MCF 10A (cell line): ENCODE data around the gene CNKSR2. TPM values are rescaled to one million over a fixed set of nuclear protein-coding genes. Genes with fewer than 3 reads are reported as not detected.

Experiments
- BruUV-seq: library from RNA; stranded (reverse); fragments of 400-500 nt; replicated peaks from 2 replicates; lab custom pipeline; 2021; lab: Mats Ljungman, UMichigan
- CTCF ChIA-PET: fragments of 300-600 bp; sonication (Branson Sonifier 250); formaldehyde crosslinking; extraction: SDS; loops from one replicate; lab custom pipeline; 2021; ENCODE audit warnings: antibody characterized with exemption, inconsistent platforms; lab: Yijun Ruan, JAX
- POLR2A ChIA-PET: fragments of 300-600, 350-650 bp; sonication (Branson Sonifier 250); formaldehyde crosslinking; extraction: SDS; loops from one replicate; lab custom pipeline; 2020; ENCODE audit warnings: antibody characterized with exemption, inconsistent platforms; lab: Yijun Ruan, JAX
- DNase-seq: peaks from one replicate; pipeline ENCODE4 v3.0.0-alpha.2; 2018; ENCODE audit not compliant: unreplicated experiment
- H3K27ac Mint-ChIP-seq: one replicate; pipeline ENCODE4 v1.8.0; 2022; ENCODE audit warnings: mild to moderate bottlenecking, low read depth, mixed read lengths; ENCODE audit not compliant: unreplicated experiment
- H3K27me3 Mint-ChIP-seq: one replicate; pipeline ENCODE4 v1.8.0; 2022; ENCODE audit warnings: mixed read lengths; ENCODE audit not compliant: insufficient read depth, unreplicated experiment
- H3K36me3 Mint-ChIP-seq: one replicate; pipeline ENCODE4 v1.8.0; 2022; ENCODE audit warnings: mild to moderate bottlenecking, moderate library complexity, mixed read lengths; ENCODE audit not compliant: insufficient read depth, unreplicated experiment
- H3K4me1 Mint-ChIP-seq: one replicate; pipeline ENCODE4 v1.8.0; 2022; ENCODE audit warnings: mixed read lengths; ENCODE audit not compliant: insufficient read depth, unreplicated experiment
- H3K4me3 Mint-ChIP-seq: one replicate; pipeline ENCODE4 v1.8.0; 2022; ENCODE audit warnings: mild to moderate bottlenecking, moderate library complexity, mixed read lengths; ENCODE audit not compliant: unreplicated experiment
- H3K9me3 Mint-ChIP-seq: one replicate; pipeline ENCODE4 v1.8.0; 2022; ENCODE audit warnings: mixed read lengths; ENCODE audit not compliant: unreplicated experiment
- CTCF ChIP-seq: fragments of 200-600 bp; IDR thresholded peaks from one replicate; pipeline ENCODE4 v1.8.0; 2022; ENCODE audit warnings: antibody characterized with exemption, mild to moderate bottlenecking; ENCODE audit not compliant: unreplicated experiment
- intact Hi-C: fragments of 100-400 bp; cut with micrococcal nuclease; formaldehyde crosslinking; loops from 2 replicates; pipeline ENCODE4 v1.14.1; 2022
- total RNA-seq: library from RNA; stranded (reverse); gene quantifications from 2 replicates; pipeline ENCODE4 v1.2.3, GENCODE V29; 2022

The CNKSR2 gene
- total RNA-seq, 1 experiment from 2014 or later, result not detected

GRCh38 chrX:21427086-21427485 is 52.9 kb downstream of the CNKSR2 start:
- Mint-ChIP-seq H3K4me3 (no peak overlapping the region), H3K9me3 (no peaks in the 10 kb centered on the region), H3K27me3 (peaks cover 73% of the 10 kb centered on the region), H3K27ac (no peak overlapping the region), H3K4me1 (no peaks in the 10 kb centered on the region), H3K36me3 (no peaks in the 10 kb centered on the region)
- BruUV-seq, result no TSS peak
- CTCF ChIA-PET, result no interaction called here
- no peak for TF ChIP-seq CTCF
- DNase-seq, result no peak
- POLR2A ChIA-PET, result no interaction called here
- intact Hi-C loops, result no loop called here

DNA sequence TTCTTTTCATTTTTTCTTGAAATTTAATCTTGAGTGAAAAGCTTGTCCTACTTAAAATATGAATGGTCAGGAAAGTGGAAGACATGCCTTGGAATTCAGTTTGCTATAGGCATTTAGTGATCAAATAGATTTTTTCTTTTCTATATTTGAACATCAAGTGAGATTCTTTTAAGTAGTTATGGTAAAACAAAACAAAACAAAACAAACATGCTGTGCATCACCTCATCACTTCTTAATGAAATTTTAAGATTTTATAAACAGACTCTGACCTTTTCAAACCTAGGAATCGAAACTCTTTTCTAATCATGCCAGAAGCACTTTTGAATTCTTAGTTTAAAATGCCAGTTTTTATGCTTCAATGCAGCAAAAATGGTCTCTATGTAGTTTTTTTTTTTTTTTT is 62.8 kb downstream of the CNKSR2 start:
- ChIA-PET POLR2A (interaction anchor here (0.5 kb wide), 1 partner anchor 829 kb away, joined by 3 read pairs; no protein-coding TSS in a partner anchor), CTCF (interaction anchor here (0.9 kb wide), 1 partner anchor 904 kb away, joined by 3 read pairs; no protein-coding TSS in a partner anchor)
- Mint-ChIP-seq H3K4me3 (no peak overlapping the region), H3K9me3 (no peaks in the 10 kb centered on the region), H3K36me3 (no peaks in the 10 kb centered on the region), H3K27ac (no peak overlapping the region), H3K27me3 (peaks cover 52% of the 10 kb centered on the region), H3K4me1 (no peaks in the 10 kb centered on the region)
- no peak for TF ChIP-seq CTCF
- DNase-seq, result no peak
- no TSS peak for BruUV-seq
- intact Hi-C loops, result no loop called here

- Mint-ChIP-seq H3K27ac (no peak overlapping the region), H3K9me3 (no peaks in the 10 kb centered on the region), H3K4me3 (no peak overlapping the region), H3K27me3 (peaks cover 60% of the 10 kb centered on the region), H3K4me1 (no peaks in the 10 kb centered on the region), H3K36me3 (no peaks in the 10 kb centered on the region)
- no peak for TF ChIP-seq CTCF
- CTCF ChIA-PET, result interaction anchor here (1.1 kb wide), 1 partner anchor 41 kb away, joined by 3 read pairs; no protein-coding TSS in a partner anchor
- intact Hi-C loops, result no loop called here
- no TSS peak for BruUV-seq
- POLR2A ChIA-PET, result no interaction called here
- no peak for DNase-seq
Measured at GRCh38 chrX:21438792-21439191, 64.6 kb downstream of the CNKSR2 start.

- intact Hi-C loops, result no loop called here
- Mint-ChIP-seq H3K36me3 (no peaks in the 10 kb centered on the region), H3K4me3 (no peak overlapping the region), H3K9me3 (no peaks in the 10 kb centered on the region), H3K27ac (no peak overlapping the region), H3K4me1 (no peaks in the 10 kb centered on the region), H3K27me3 (peaks cover 71% of the 10 kb centered on the region)
- no TSS peak for BruUV-seq
- DNase-seq, result no peak
- CTCF ChIA-PET, result interaction anchor here (0.6 to 0.9 kb wide), 2 partner anchors 39 to 845 kb away, joined by 3 read pairs; no protein-coding TSS in a partner anchor
- TF ChIP-seq CTCF, result no peak
- POLR2A ChIA-PET, result no interaction called here
Measured at GRCh38 chrX:21440911-21441310, 66.7 kb downstream of the CNKSR2 start.
